ENCODE results near the gene MST1.

MST1 gene

GRCh38 chr3:49641292-49641691 is 48.0 kb downstream of the MST1 start:
- Histone ChIP-seq H3K23ac (ENCODE audit: low read depth, low read length, poor library complexity) (no peak overlapping the region), H4K91ac (ENCODE audit: low read depth, low read length, poor library complexity) (no peak overlapping the region), H2BK5ac (ENCODE audit: low read length) (no peak overlapping the region), H2BK15ac (ENCODE audit: low read length) (no peak overlapping the region), H3K18ac (ENCODE audit: low read length) (no peak overlapping the region), H3K79me1 (ENCODE audit: low read depth, low read length) (no peaks in the 10 kb centered on the region), H3K4ac (ENCODE audit: low read length) (no peak overlapping the region), H3K4me2 (ENCODE audit: insufficient read depth, low read length, poor library complexity, severe bottlenecking) (no peak overlapping the region), H3K27ac (replicated peaks; ENCODE audit: low read length) (no peak overlapping the region), H4K8ac (ENCODE audit: low read depth, low read length) (no peak overlapping the region), H3K4me1 (ENCODE audit: control insufficient read depth in 2 of 2, insufficient read depth in 1 of 2, low read depth in 1 of 2, low read length in 2 of 2) (peaks cover 0 to 2% of the 10 kb centered on the region in 2 donors), H3K36me3 (replicated peaks in 1 of 2; ENCODE audit: control insufficient read depth in 2 of 2, insufficient read depth in 2 of 2, low read length in 2 of 2) (peaks cover 0 to 20% of the 10 kb centered on the region in 2 donors), H2AK5ac (ENCODE audit: low read depth, low read length) (no peak overlapping the region), H3K9ac (ENCODE audit: low read depth, low read length, poor library complexity) (no peak overlapping the region), H2BK12ac (ENCODE audit: low read length) (no peak overlapping the region), H3K4me3 (ENCODE audit: low read length in 2 of 2) (no peak overlapping the region), H3K14ac (ENCODE audit: low read length) (no peak overlapping the region), H3K9me3 (replicated peaks in 1 of 2; ENCODE audit: control insufficient read depth in 2 of 2, insufficient read depth in 1 of 2, low read depth in 1 of 2, low read length in 2 of 2) (peaks cover 0 to 1% of the 10 kb centered on the region in 2 donors), H3K27me3 (ENCODE audit: control insufficient read depth in 3 of 3, insufficient read depth in 3 of 3, low read depth in 1 of 3, low read length in 3 of 3) (no peaks in the 10 kb centered on the region), H2AFZ (ENCODE audit: low read length) (no peak overlapping the region), H2BK120ac (ENCODE audit: low read depth, low read length) (no peak overlapping the region)
- WGBS, 2 donors (ENCODE audit: extremely low coverage in 2 of 2, insufficient read length in 2 of 2, insufficient replicate concordance in 1 of 2): no CpG with 5 or more reads among the region's 7 CpGs
- no peak for DNase-seq (ENCODE audit: low spot score)

GRCh38 chr3:49639551-49639950 is 49.7 kb downstream of the MST1 start:
- Histone ChIP-seq H3K4me1 (ENCODE audit: control insufficient read depth in 2 of 2, insufficient read depth in 1 of 2, low read depth in 1 of 2, low read length in 2 of 2) (peaks cover 0 to 2% of the 10 kb centered on the region in 2 donors), H2AFZ (ENCODE audit: low read length) (no peak overlapping the region), H4K91ac (ENCODE audit: low read depth, low read length, poor library complexity) (no peak overlapping the region), H4K8ac (ENCODE audit: low read depth, low read length) (no peak overlapping the region), H3K36me3 (replicated peaks in 1 of 2; ENCODE audit: control insufficient read depth in 2 of 2, insufficient read depth in 2 of 2, low read length in 2 of 2) (peaks cover 0 to 20% of the 10 kb centered on the region in 2 donors), H3K4me2 (ENCODE audit: insufficient read depth, low read length, poor library complexity, severe bottlenecking) (no peak overlapping the region), H3K9ac (ENCODE audit: low read depth, low read length, poor library complexity) (no peak overlapping the region), H3K27me3 (ENCODE audit: control insufficient read depth in 3 of 3, insufficient read depth in 3 of 3, low read depth in 1 of 3, low read length in 3 of 3) (no peaks in the 10 kb centered on the region), H2BK5ac (ENCODE audit: low read length) (no peak overlapping the region), H3K23ac (ENCODE audit: low read depth, low read length, poor library complexity) (no peak overlapping the region), H3K9me3 (replicated peaks in 1 of 2; ENCODE audit: control insufficient read depth in 2 of 2, insufficient read depth in 1 of 2, low read depth in 1 of 2, low read length in 2 of 2) (peaks cover 0 to 1% of the 10 kb centered on the region in 2 donors), H2AK5ac (ENCODE audit: low read depth, low read length) (peak overlapping the region; percentile 32), H2BK120ac (ENCODE audit: low read depth, low read length) (no peak overlapping the region), H3K27ac (replicated peaks; ENCODE audit: low read length) (no peak overlapping the region), H2BK12ac (ENCODE audit: low read length) (no peak overlapping the region), H2BK15ac (ENCODE audit: low read length) (no peak overlapping the region), H3K18ac (ENCODE audit: low read length) (peak overlapping the region; percentile 21), H3K4me3 (ENCODE audit: low read length in 2 of 2) (no peak overlapping the region), H3K79me1 (ENCODE audit: low read depth, low read length) (no peaks in the 10 kb centered on the region), H3K4ac (ENCODE audit: low read length) (no peak overlapping the region), H3K14ac (ENCODE audit: low read length) (no peak overlapping the region)
- DNase-seq (ENCODE audit: low spot score): no peak
- no CpG with 5 or more reads among the region's 2 CpGs for WGBS, 2 donors (ENCODE audit: extremely low coverage in 2 of 2, insufficient read length in 2 of 2, insufficient replicate concordance in 1 of 2)

GRCh38 chr3:49638445-49638844 is 50.8 kb downstream of the MST1 start:
- no peaks in the 10 kb centered on the region for H3K27me3 ChIP-seq (ENCODE audit: control insufficient read depth in 3 of 3, insufficient read depth in 3 of 3, low read depth in 1 of 3, low read length in 3 of 3)
- WGBS, 2 donors (ENCODE audit: extremely low coverage in 2 of 2, insufficient read length in 2 of 2, insufficient replicate concordance in 1 of 2): no CpG with 5 or more reads among the region's 8 CpGs
- H3K4ac ChIP-seq (ENCODE audit: low read length): no peak overlapping the region
- H2AFZ ChIP-seq (ENCODE audit: low read length): no peak overlapping the region
- peaks cover 0 to 2% of the 10 kb centered on the region in 2 donors for H3K4me1 ChIP-seq (ENCODE audit: control insufficient read depth in 2 of 2, insufficient read depth in 1 of 2, low read depth in 1 of 2, low read length in 2 of 2)
- H2BK12ac ChIP-seq (ENCODE audit: low read length): no peak overlapping the region
- H2AK5ac ChIP-seq (ENCODE audit: low read depth, low read length): no peak overlapping the region
- no peak overlapping the region for H2BK15ac ChIP-seq (ENCODE audit: low read length)
- no peak overlapping the region for H4K91ac ChIP-seq (ENCODE audit: low read depth, low read length, poor library complexity)
- no peak overlapping the region for H3K9ac ChIP-seq (ENCODE audit: low read depth, low read length, poor library complexity)
- no peak overlapping the region for H2BK5ac ChIP-seq (ENCODE audit: low read length)
- DNase-seq (ENCODE audit: low spot score): no peak
- no peak overlapping the region for H3K14ac ChIP-seq (ENCODE audit: low read length)
- H3K36me3 ChIP-seq (replicated peaks in 1 of 2; ENCODE audit: control insufficient read depth in 2 of 2, insufficient read depth in 2 of 2, low read length in 2 of 2): peaks cover 0 to 13% of the 10 kb centered on the region in 2 donors
- H3K4me3 ChIP-seq (ENCODE audit: low read length in 2 of 2): no peak overlapping the region
- no peaks in the 10 kb centered on the region for H3K79me1 ChIP-seq (ENCODE audit: low read depth, low read length)
- H2BK120ac ChIP-seq (ENCODE audit: low read depth, low read length): no peak overlapping the region
- peaks cover 0 to 1% of the 10 kb centered on the region in 2 donors for H3K9me3 ChIP-seq (replicated peaks in 1 of 2; ENCODE audit: control insufficient read depth in 2 of 2, insufficient read depth in 1 of 2, low read depth in 1 of 2, low read length in 2 of 2)
- H3K4me2 ChIP-seq (ENCODE audit: insufficient read depth, low read length, poor library complexity, severe bottlenecking): no peak overlapping the region
- no peak overlapping the region for H3K27ac ChIP-seq (replicated peaks; ENCODE audit: low read length)
- H3K23ac ChIP-seq (ENCODE audit: low read depth, low read length, poor library complexity): peak overlapping the region; percentile 44
- H3K18ac ChIP-seq (ENCODE audit: low read length): no peak overlapping the region
- H4K8ac ChIP-seq (ENCODE audit: low read depth, low read length): no peak overlapping the region

GRCh38 chr3:49636883-49637609 is 52.2 kb downstream of the MST1 start:
- Histone ChIP-seq H3K27me3 (ENCODE audit: control insufficient read depth in 3 of 3, insufficient read depth in 3 of 3, low read depth in 1 of 3, low read length in 3 of 3) (no peaks in the 10 kb centered on the region), H4K91ac (ENCODE audit: low read depth, low read length, poor library complexity) (no peak overlapping the region), H2BK12ac (ENCODE audit: low read length) (no peak overlapping the region), H3K4me1 (ENCODE audit: control insufficient read depth in 2 of 2, insufficient read depth in 1 of 2, low read depth in 1 of 2, low read length in 2 of 2) (peaks cover 0 to 2% of the 10 kb centered on the region in 2 donors), H3K36me3 (replicated peaks in 1 of 2; ENCODE audit: control insufficient read depth in 2 of 2, insufficient read depth in 2 of 2, low read length in 2 of 2) (no peaks in the 10 kb centered on the region), H4K8ac (ENCODE audit: low read depth, low read length) (no peak overlapping the region), H2AFZ (ENCODE audit: low read length) (no peak overlapping the region), H3K27ac (replicated peaks; ENCODE audit: low read length) (no peak overlapping the region), H3K9me3 (replicated peaks in 1 of 2; ENCODE audit: control insufficient read depth in 2 of 2, insufficient read depth in 1 of 2, low read depth in 1 of 2, low read length in 2 of 2) (peaks cover 0 to 3% of the 10 kb centered on the region in 2 donors), H2AK5ac (ENCODE audit: low read depth, low read length) (no peak overlapping the region), H3K79me1 (ENCODE audit: low read depth, low read length) (no peaks in the 10 kb centered on the region), H2BK5ac (ENCODE audit: low read length) (no peak overlapping the region), H3K23ac (ENCODE audit: low read depth, low read length, poor library complexity) (no peak overlapping the region), H3K4ac (ENCODE audit: low read length) (no peak overlapping the region), H3K4me2 (ENCODE audit: insufficient read depth, low read length, poor library complexity, severe bottlenecking) (no peak overlapping the region), H3K4me3 (ENCODE audit: low read length in 2 of 2) (no peak overlapping the region), H3K14ac (ENCODE audit: low read length) (no peak overlapping the region), H2BK15ac (ENCODE audit: low read length) (no peak overlapping the region), H3K18ac (ENCODE audit: low read length) (no peak overlapping the region), H2BK120ac (ENCODE audit: low read depth, low read length) (no peak overlapping the region), H3K9ac (ENCODE audit: low read depth, low read length, poor library complexity) (no peak overlapping the region)
- no peak for DNase-seq (ENCODE audit: low spot score)
- no CpG with 5 or more reads among the region's 7 CpGs for WGBS, 2 donors (ENCODE audit: extremely low coverage in 2 of 2, insufficient read length in 2 of 2, insufficient replicate concordance in 1 of 2)

Measured in neuronal stem cell (in vitro differentiated cells).